Esophagus squamous epithelium (tissue), 5 donors: Measurements from ENCODE around the gene TEAD1. TPM values are rescaled to one million over a fixed set of nuclear protein-coding genes. Genes with fewer than 3 reads are reported as not detected.
A peak's percentile ranks its signal among the peaks of the same experiment; 100 is the strongest.

ENCODE experiments used
- DNase-seq: peaks from one replicate; lab custom pipeline; 2025; lab: John Stamatoyannopoulos, UW
- H3K27ac ChIP-seq, 4 donors: fragments of 200-600 bp; sonication (generic); one replicate each; pipeline ENCODE4 v1.5.1; 2016 to 2019; ENCODE audit warnings: mild to moderate bottlenecking in 1 of 4
- H3K27me3 ChIP-seq, 4 donors: fragments of 200-600 bp; sonication (generic); 1 replicate in 3 of 4; 2 replicates in 1 of 4; pipeline versions ENCODE4 v1.5.1 to v1.6.0; 2017 to 2021; ENCODE audit warnings: antibody characterized with exemption in 1 of 4
- H3K36me3 ChIP-seq, 3 donors: fragments of 200-600 bp; sonication (generic); one replicate each; pipeline ENCODE4 v1.5.1; 2016 to 2019
- H3K4me1 ChIP-seq, 3 donors: fragments of 200-600 bp; sonication (generic); one replicate each; pipeline ENCODE4 v1.5.1; 2017 to 2019
- H3K4me3 ChIP-seq, 4 donors: fragments of 200-600 bp; sonication (generic); 1 replicate in 3 of 4; 2 replicates in 1 of 4; pipeline ENCODE4 v1.5.1; 2016 to 2019; ENCODE audit warnings: mild to moderate bottlenecking in 2 of 4, moderate library complexity in 1 of 4
- H3K9me3 ChIP-seq, 3 donors: fragments of 200-600 bp; sonication (generic); one replicate each; pipeline ENCODE4 v1.5.1; 2016 to 2019
- POLR2A ChIP-seq, 4 donors: fragments of 450-650 bp; IDR thresholded peaks; one replicate each; pipeline ENCODE4 v1.6.1; 2017; ENCODE audit warnings: antibody characterized with exemption in 4 of 4, mild to moderate bottlenecking in 4 of 4, moderate library complexity in 3 of 4
- WGBS, 2 donors: methylation state at CpG; one replicate each; pipeline ENCODE4 v1.1.5; 2018; 5-methylcytosine and 5-hydroxymethylcytosine counted together
- intact Hi-C: fragments of 100-400 bp; cut with DNase I; formaldehyde crosslinking; loops from one replicate; pipeline ENCODE4 v1.15.0; 2022
- total RNA-seq, 4 donors: library from RNA; depleted of rRNA; stranded (reverse); fragments of >200 nt; gene quantifications; one replicate each; pipeline ENCODE4 v1.1.0, GENCODE V29; 2016
- TF ChIP-seq, protein P1 (sequence below), 6 experiments: fragments of 450-650 bp in 4 of 6; fragments of 200-600 bp in 2 of 6; sonication (generic) in 2 of 6; IDR thresholded peaks; one replicate each; pipeline ENCODE4 v1.5.1; 2016 to 2019; ENCODE audit warnings: antibody characterized with exemption in 6 of 6, mild to moderate bottlenecking in 4 of 6, moderate library complexity in 4 of 6
- donor health status: DM: yes; HTN: yes; CAD: no.

Gene TEAD1
- total RNA-seq, 4 donors from 2014 or later = 33.3 to 75.2 (median 49.8) TPM

DNA sequence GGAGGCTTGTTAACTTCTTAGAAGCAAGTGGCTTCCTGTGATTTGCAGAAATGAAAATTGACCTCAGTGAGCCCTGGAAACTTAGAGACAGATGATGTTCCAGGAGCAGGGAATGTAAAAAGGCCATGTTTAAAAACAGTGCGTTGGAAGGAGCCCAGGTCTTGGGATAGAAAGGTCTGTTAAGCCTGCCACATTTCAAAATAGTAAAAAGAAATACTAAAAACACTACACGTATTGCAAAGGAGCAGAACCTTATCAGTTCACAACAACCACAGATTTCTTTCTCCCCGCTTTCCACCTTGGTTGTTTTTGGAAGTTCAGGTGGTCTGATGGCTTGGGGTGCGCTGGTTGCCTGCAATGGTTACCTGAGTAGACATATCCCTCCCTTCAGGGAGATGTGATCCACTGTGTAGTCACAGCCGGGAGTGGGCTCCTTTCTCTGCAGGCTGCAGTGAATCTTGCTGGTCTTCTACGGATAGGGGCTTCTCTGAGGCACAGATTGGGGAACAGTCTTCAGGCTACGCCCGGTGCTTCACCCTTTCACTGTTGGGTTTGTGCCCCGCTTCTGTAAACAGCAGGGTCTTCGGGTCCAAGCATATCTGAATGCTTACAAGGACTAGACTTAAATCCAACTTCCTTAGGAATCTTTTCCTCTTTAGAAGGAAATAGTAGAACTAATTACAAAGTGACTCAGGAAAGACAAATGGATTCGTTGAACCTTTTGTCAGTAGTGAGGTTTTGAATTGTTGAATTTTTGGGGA lies 1.9 kb downstream of the TEAD1 start:
- Histone ChIP-seq H3K36me3 (no peaks in the 10 kb centered on the region), H3K27ac (peak overlapping the region; percentile 57 to 99 (median 94)), H3K27me3 (peaks cover 0 to 9% (median 0%) of the 10 kb centered on the region in 4 donors), H3K9me3 (no peaks in the 10 kb centered on the region), H3K4me1 (peaks cover 10 to 66% (median 18%) of the 10 kb centered on the region in 3 donors), H3K4me3 (peak overlapping the region; percentile 70 to 95 (median 88))
- TF ChIP-seq POLR2A (IDR thresholded peaks at IDR 0.05) = no peak
- TF ChIP-seq, protein P1, sequence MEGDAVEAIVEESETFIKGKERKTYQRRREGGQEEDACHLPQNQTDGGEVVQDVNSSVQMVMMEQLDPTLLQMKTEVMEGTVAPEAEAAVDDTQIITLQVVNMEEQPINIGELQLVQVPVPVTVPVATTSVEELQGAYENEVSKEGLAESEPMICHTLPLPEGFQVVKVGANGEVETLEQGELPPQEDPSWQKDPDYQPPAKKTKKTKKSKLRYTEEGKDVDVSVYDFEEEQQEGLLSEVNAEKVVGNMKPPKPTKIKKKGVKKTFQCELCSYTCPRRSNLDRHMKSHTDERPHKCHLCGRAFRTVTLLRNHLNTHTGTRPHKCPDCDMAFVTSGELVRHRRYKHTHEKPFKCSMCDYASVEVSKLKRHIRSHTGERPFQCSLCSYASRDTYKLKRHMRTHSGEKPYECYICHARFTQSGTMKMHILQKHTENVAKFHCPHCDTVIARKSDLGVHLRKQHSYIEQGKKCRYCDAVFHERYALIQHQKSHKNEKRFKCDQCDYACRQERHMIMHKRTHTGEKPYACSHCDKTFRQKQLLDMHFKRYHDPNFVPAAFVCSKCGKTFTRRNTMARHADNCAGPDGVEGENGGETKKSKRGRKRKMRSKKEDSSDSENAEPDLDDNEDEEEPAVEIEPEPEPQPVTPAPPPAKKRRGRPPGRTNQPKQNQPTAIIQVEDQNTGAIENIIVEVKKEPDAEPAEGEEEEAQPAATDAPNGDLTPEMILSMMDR (IDR thresholded peaks at IDR 0.05) = no peak
- no peak for DNase-seq
- intact Hi-C loops = loop anchor here (10.0 kb wide), 1 partner anchor 209 kb away; no protein-coding TSS in a partner anchor
- WGBS, 2 donors = 16 to 18% methylated on average over 8 to 11 of the region's 11 CpGs

DNA sequence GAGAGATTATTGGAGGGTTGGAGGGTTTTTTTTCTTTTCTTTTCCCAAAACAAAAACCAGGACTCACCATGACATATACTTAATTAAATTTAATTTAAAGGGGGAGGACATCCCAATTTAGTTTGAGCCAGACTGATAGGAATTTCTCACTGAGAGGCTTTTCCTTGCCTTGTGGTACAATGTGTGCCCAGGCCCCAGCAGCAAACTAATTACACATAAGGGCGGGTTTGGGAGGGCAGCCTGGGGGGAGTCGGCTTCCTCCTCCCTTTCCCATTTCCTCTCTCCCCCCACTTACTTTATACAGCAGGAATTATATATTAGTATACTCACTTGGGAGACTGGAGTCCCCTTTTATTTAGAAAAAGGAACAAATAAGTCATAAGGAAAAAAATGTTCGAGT lies 2.9 kb downstream of the TEAD1 start:
- H3K4me1 ChIP-seq = peaks cover 10 to 71% (median 18%) of the 10 kb centered on the region in 3 donors
- TF ChIP-seq, protein P1 (IDR thresholded peaks at IDR 0.05) = no peak
- no peak for DNase-seq
- no peaks in the 10 kb centered on the region for H3K36me3 ChIP-seq
- peak overlapping the region in 3 of 4 donors; percentile 70 to 95 (median 87) for H3K4me3 ChIP-seq
- H3K27ac ChIP-seq = peak overlapping the region; percentile 24 to 99 (median 73)
- intact Hi-C loops = loop anchor here (10.0 kb wide), 1 partner anchor 208 kb away; no protein-coding TSS in a partner anchor
- no peaks in the 10 kb centered on the region for H3K9me3 ChIP-seq
- 44 to 48% methylated on average over 3 of the region's 3 CpGs for WGBS, 2 donors
- H3K27me3 ChIP-seq = peaks cover 0 to 9% (median 0%) of the 10 kb centered on the region in 4 donors

DNA sequence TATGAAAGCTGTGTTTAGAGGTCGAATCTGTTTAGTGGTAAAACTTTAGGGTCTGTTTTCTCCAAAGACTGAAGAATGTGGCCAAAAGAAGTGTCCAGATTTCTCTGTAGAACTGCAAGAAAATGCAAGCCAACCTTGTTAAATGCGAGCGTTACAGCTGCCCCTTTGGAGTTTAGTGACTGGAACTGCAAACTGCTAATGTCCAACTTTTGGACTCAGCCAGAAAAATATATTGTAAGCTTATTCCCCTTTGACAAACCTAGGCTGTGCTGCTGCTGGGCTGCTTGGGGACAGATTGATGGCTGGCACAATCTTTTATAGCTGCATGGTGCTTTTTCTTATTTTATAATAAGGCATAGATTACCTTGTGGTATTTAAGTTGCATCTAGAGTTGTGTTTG lies 3.9 kb downstream of the TEAD1 start:
- peaks cover 10 to 69% (median 18%) of the 10 kb centered on the region in 3 donors for H3K4me1 ChIP-seq
- intact Hi-C loops = loop anchor here (10.0 kb wide), 1 partner anchor 207 kb away; no protein-coding TSS in a partner anchor
- H3K9me3 ChIP-seq = no peaks in the 10 kb centered on the region
- no peak for DNase-seq
- peak overlapping the region in 3 of 4 donors; percentile 56 to 99 (median 90) for H3K27ac ChIP-seq
- H3K4me3 ChIP-seq = peak overlapping the region in 3 of 4 donors; percentile 70 to 95 (median 87)
- TF ChIP-seq POLR2A (IDR thresholded peaks at IDR 0.05) = no peak
- TF ChIP-seq, protein P1 (IDR thresholded peaks at IDR 0.05) = no peak
- WGBS, 2 donors = 46 to 81% methylated on average over 3 of the region's 3 CpGs
- peaks cover 0 to 9% (median 0%) of the 10 kb centered on the region in 4 donors for H3K27me3 ChIP-seq
- H3K36me3 ChIP-seq = no peaks in the 10 kb centered on the region

DNA sequence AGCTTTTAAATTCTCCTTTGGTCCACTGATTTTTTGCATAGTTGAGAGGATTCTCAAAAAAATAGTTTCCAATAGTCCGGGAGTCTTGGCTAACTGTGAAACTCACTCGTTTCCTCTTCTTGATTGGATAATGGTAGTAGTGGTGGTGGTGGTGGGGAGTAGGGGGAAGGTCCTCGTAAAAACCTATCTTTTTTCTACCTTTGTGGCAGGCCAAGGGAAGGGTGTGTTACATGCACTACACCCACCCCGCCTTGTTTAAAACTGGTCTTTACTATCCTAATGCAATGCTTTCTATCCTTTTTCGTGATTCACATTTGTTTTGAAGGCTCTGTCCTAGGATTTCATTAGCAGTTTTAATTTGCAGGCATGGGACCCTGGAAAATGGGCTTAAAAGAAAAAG lies 4.8 kb downstream of the TEAD1 start:
- Histone ChIP-seq H3K36me3 (no peaks in the 10 kb centered on the region), H3K4me3 (no peak overlapping the region), H3K27me3 (peaks cover 0 to 8% (median 0%) of the 10 kb centered on the region in 4 donors), H3K27ac (peak overlapping the region in 3 of 4 donors; percentile 29 to 90 (median 81)), H3K9me3 (no peaks in the 10 kb centered on the region), H3K4me1 (peaks cover 10 to 69% (median 20%) of the 10 kb centered on the region in 3 donors)
- no peak for DNase-seq
- 77 to 81% methylated on average over 5 of the region's 5 CpGs for WGBS, 2 donors
- TF ChIP-seq, protein P1 (IDR thresholded peaks at IDR 0.05) = no peak
- TF ChIP-seq POLR2A (IDR thresholded peaks at IDR 0.05) = no peak
- intact Hi-C loops = loop anchor here (10.0 kb wide), 1 partner anchor 206 kb away; no protein-coding TSS in a partner anchor

DNA sequence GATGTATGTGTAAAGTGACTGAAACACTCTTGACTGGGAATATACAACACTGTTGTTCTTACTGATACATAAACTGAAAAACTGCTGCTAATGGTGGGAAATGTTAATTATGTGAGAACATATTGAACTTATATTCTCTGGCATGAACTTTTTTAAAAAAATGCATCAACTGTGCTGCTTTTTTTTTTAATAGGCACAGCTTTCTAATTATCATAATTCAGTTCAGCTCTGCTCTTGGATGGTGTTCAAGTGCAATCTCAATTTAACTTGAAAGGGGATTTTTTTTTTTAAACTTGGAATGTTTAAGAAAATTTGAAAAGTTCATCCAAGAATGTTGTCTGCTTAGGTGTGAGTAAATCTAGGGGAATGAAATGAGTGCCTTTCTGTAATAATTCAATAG lies 5.2 kb downstream of the TEAD1 start:
- no peak for DNase-seq
- H3K9me3 ChIP-seq = no peaks in the 10 kb centered on the region
- H3K27me3 ChIP-seq = peaks cover 0 to 3% (median 0%) of the 10 kb centered on the region in 4 donors
- H3K4me3 ChIP-seq = no peak overlapping the region
- H3K36me3 ChIP-seq = no peaks in the 10 kb centered on the region
- intact Hi-C loops = loop anchor here (10.0 kb wide), 1 partner anchor 205 kb away; no protein-coding TSS in a partner anchor
- no peak for TF ChIP-seq POLR2A (IDR thresholded peaks at IDR 0.05)
- TF ChIP-seq, protein P1 (IDR thresholded peaks at IDR 0.05) = no peak
- peak overlapping the region in 3 of 4 donors; percentile 29 to 81 (median 72) for H3K27ac ChIP-seq
- H3K4me1 ChIP-seq = peaks cover 12 to 74% (median 25%) of the 10 kb centered on the region in 3 donors
